Muscle layer of colon (tissue), 2 donors: Measurements from ENCODE around the gene COL15A1.

Source experiments
- H3K27ac ChIP-seq: one replicate; pipeline ENCODE4 v1.7.0; 2013; ENCODE audit warnings: low read depth, mild to moderate bottlenecking, low read length, moderate library complexity
- H3K27me3 ChIP-seq, 2 donors: one replicate each; pipeline ENCODE4 v1.7.0; 2013; ENCODE audit warnings: low read length in 2 of 2, mild to moderate bottlenecking in 2 of 2; ENCODE audit not compliant: insufficient read depth in 2 of 2, control insufficient read depth in 1 of 2
- H3K36me3 ChIP-seq: one replicate; pipeline ENCODE4 v1.7.0; 2013; ENCODE audit warnings: mild to moderate bottlenecking, low read length; ENCODE audit not compliant: insufficient read depth
- H3K4me1 ChIP-seq: one replicate; pipeline ENCODE4 v1.7.0; 2013; ENCODE audit warnings: mild to moderate bottlenecking, low read length; ENCODE audit not compliant: insufficient read depth
- H3K4me3 ChIP-seq, 2 donors: one replicate each; pipeline ENCODE4 v1.7.0; 2013; ENCODE audit warnings: low read length in 2 of 2, low read depth in 1 of 2, mild to moderate bottlenecking in 1 of 2, moderate library complexity in 1 of 2
- H3K9ac ChIP-seq: one replicate; pipeline ENCODE4 v1.7.0; 2013; ENCODE audit warnings: low read length
- H3K9me3 ChIP-seq: one replicate; pipeline ENCODE4 v1.7.0; 2013; ENCODE audit warnings: mild to moderate bottlenecking, low read length
- donor health status: abdominal sarcoma.
- donor health status: Adenocarcinoma of cecum.

The COL15A1 gene

DNA sequence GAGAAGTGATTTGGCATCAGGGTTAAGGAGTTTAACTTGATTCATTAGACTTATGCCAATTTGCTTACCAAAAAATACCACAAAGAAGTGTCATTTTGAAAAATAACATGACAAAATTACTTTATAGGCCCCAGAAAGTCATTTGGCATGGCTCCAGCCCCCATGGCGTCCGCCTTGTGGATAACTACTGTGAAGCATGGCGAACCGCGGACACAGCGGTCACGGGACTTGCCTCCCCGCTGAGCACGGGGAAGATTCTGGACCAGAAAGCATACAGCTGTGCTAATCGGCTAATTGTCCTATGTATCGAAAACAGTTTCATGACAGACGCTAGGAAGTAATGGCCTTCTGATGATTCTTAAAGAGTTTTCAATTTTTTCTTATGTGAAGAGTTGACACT is 125.8 kb downstream of the COL15A1 start:
- Histone ChIP-seq H3K27me3 (no peaks in the 10 kb centered on the region), H3K9me3 (no peaks in the 10 kb centered on the region), H3K36me3 (peaks cover 39% of the 10 kb centered on the region), H3K4me1 (peaks cover 8% of the 10 kb centered on the region), H3K27ac (no peak overlapping the region), H3K4me3 (no peak overlapping the region), H3K9ac (no peak overlapping the region)

DNA sequence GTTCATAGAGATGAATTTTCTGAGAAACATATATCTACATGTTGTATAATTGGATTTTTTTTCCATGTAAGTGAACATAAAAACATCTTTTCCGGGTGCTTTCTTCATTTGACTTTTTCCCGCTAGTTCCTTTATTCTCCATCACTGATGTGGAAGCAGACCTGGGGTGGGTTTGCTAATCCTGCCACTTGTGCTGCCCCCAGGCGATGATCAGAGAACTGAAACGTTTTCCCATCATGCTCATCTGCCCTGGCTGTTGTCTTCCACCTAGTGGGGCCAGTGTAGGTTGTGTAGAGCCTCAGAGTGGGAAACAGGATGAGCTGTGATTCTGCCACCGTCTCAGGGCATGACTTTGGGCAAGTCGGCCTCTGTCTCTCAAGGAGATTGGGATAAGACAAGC is 127.0 kb downstream of the COL15A1 start:
- Histone ChIP-seq H3K9me3 (no peaks in the 10 kb centered on the region), H3K27ac (no peak overlapping the region), H3K27me3 (no peaks in the 10 kb centered on the region), H3K9ac (no peak overlapping the region), H3K36me3 (peaks cover 36% of the 10 kb centered on the region), H3K4me1 (peaks cover 14% of the 10 kb centered on the region), H3K4me3 (no peak overlapping the region)

DNA sequence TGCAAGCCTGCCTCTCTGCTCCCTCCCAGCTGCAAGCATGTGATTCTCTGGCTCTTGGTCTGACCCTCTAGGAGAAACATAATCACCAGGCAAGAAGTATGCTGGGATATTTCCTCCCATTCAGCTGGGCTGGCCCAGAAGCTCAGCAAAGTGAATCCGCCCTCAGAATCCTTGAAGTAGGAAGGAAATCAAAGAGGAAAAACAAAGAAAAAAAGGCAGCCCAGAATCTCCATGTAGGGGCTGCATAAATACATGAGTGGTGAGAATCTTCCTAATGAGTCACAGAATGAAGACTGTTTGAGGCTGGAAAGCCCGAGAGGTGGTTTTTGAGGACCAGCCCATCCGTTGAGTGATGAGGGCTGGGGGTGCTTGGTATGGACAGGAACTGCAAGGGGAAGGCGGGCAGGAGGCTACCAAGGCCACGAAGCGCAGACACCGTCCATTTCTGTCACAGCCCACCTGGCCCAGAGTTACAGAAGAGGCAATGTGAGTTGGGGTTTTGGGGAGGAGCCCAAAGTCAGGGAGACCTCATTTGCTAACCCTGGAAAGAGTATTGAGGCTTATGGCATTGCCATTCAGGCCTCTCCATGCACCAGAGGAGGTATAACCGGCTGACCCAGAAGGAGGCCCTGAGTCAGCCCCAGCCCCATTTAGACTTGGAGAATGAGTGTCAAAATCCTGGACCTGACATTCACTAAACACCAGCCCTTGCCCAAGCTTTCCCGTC is 127.8 kb downstream of the COL15A1 start:
- H3K9ac ChIP-seq, result no peak overlapping the region
- no peak overlapping the region for H3K27ac ChIP-seq
- H3K4me3 ChIP-seq, result no peak overlapping the region
- peaks cover 18% of the 10 kb centered on the region for H3K4me1 ChIP-seq
- H3K9me3 ChIP-seq, result no peaks in the 10 kb centered on the region
- peaks cover 36% of the 10 kb centered on the region for H3K36me3 ChIP-seq
- no peaks in the 10 kb centered on the region for H3K27me3 ChIP-seq

DNA sequence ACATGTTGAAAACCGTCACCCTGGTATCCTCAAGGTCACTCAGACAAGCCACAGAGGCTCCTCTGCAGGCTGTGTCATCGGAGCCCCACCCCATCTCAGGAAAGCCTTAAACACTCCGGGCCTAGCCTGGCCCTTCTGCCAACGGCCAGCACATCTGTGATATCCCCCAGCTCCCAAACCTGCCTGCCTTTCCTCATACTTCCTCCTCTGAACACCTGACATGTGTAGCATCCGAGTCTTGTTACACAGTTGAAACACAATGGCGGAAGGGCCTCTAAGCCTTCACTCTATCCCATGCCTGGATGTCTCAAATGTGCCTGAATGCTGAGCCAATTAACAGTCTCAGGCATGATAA is 128.3 kb downstream of the COL15A1 start:
- peaks cover 23% of the 10 kb centered on the region for H3K4me1 ChIP-seq
- H3K9me3 ChIP-seq, result no peaks in the 10 kb centered on the region
- H3K27ac ChIP-seq, result no peak overlapping the region

DNA sequence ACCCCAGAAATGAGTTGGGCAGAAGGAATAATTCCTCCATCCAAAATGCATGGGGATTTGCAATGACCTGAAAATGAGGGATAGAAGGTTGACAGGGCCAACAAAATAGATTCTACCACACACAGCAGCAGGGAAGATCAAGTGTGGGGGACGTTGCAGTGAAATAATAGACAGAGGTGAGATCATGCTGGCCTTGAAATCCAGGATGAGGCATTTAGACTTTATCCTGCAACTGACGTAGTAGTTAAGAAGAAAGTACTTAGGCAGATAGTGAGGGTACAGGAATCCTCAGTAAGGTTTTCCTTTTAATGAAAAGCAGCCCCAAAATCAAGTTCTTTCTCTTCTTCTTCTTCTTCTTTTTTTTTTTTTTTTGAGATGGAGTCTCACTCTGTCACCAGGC is 129.6 kb downstream of the COL15A1 start:
- no peak overlapping the region for H3K27ac ChIP-seq
- H3K4me3 ChIP-seq, result no peak overlapping the region
- no peaks in the 10 kb centered on the region for H3K9me3 ChIP-seq
- H3K4me1 ChIP-seq, result peaks cover 27% of the 10 kb centered on the region
- H3K9ac ChIP-seq, result no peak overlapping the region
- no peaks in the 10 kb centered on the region for H3K27me3 ChIP-seq
- peaks cover 22% of the 10 kb centered on the region for H3K36me3 ChIP-seq

More for the DNA sequence above, 128.3 kb downstream of the COL15A1 start:
- H3K27me3 ChIP-seq, result no peaks in the 10 kb centered on the region
- H3K36me3 ChIP-seq, result peaks cover 30% of the 10 kb centered on the region
- H3K9ac ChIP-seq, result no peak overlapping the region
- H3K4me3 ChIP-seq, result no peak overlapping the region

DNA sequence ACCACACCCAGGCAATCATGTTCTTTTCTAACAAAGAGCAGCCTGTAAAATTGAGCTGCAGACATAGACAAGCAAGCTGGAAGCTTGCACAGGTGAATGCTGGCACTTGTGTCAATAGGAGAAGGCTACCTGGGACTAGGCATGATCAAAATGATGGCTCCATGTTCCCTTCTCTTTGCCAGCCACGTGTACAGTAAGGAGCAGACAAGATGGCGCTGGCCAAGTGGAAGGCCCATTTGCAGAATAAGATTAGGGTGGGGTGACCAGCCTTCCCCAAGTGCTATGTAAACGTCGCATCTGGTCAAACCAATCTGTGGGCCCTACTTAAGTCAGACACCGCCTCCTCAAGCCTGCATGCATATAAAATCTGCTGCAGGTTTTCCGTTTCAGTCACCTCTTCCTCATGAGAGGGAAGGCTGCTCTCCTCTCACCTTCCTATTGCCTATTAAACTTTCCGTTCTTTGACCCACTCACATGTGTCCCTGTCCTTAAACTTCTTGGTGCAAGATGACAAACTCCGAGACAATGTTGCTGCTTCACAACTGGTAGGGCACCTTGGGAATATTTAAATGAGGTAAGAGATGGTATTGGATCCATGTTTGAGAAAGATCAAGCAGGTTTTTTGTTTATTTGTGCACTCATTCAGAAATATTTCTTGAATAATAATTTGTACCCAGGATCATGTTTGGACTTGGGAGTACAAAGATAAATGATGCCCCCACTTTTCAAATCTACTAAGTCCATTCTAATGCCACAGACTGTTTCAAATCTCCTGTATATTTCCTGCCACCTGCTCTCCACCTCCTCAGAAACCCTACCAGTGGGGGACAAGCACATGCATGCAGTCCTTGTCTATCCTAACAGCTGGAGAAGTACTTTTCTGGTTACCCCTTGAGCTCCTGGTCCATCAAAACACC is 130.5 kb downstream of the COL15A1 start:
- Histone ChIP-seq H3K4me1 (peaks cover 27% of the 10 kb centered on the region), H3K27ac (no peak overlapping the region), H3K9me3 (no peaks in the 10 kb centered on the region), H3K9ac (no peak overlapping the region), H3K36me3 (peaks cover 13% of the 10 kb centered on the region), H3K27me3 (no peaks in the 10 kb centered on the region), H3K4me3 (no peak overlapping the region)

DNA sequence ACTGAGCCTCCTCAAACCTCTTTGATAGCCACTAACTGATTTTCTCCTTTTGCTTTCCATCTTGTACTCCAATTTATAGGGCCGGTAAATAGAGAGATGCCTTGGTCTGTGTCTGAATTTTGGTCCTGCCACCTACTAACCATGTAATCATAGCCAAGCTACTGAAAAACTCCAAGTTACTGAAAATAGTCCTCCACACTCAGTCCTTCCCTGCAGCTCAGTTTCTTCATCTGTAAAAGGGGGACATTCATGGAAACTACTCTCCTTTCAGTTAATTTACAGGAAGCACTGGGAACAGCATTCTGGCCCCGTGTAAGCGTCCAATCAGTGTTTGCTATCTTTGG is 131.2 kb downstream of the COL15A1 start:
- Histone ChIP-seq H3K27ac (no peak overlapping the region), H3K9me3 (no peaks in the 10 kb centered on the region), H3K27me3 (no peaks in the 10 kb centered on the region), H3K36me3 (peaks cover 6% of the 10 kb centered on the region), H3K4me3 (no peak overlapping the region), H3K9ac (no peak overlapping the region), H3K4me1 (peaks cover 27% of the 10 kb centered on the region)

DNA sequence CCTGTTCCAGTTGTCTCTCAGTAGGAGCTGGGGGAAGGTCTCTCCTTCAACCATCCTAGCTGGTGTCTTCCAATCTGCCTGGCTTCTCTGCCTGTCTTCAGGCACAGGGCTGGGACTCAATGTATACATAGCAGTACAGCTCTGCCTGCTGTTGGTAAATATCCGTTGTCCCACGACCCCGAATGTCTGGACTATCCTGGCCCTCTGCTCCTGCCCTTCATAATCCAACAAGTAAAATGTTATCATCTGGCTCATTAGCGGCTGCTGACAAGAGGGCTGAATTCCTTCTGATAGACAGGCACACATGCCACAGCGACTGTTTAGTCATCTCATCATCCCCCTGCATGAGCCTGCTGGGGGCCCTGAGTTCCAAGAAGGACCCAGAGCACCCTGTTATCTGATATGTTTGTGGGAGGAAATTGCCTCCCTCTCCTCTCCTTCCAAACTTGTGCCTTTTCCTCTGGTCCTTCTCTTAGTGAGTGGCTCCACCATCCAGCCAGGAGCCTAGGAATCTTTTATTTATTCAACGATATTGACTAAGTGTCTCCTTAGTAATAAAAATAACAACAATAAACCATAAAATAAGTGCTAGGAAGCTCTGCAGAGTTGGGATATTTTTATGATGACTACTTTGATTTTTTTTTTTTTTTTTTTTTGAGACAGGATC is 131.7 kb downstream of the COL15A1 start:
- Histone ChIP-seq H3K27me3 (no peaks in the 10 kb centered on the region), H3K4me3 (no peak overlapping the region), H3K36me3 (peaks cover 5% of the 10 kb centered on the region), H3K4me1 (peaks cover 27% of the 10 kb centered on the region), H3K9me3 (no peaks in the 10 kb centered on the region), H3K9ac (no peak overlapping the region), H3K27ac (no peak overlapping the region)

DNA sequence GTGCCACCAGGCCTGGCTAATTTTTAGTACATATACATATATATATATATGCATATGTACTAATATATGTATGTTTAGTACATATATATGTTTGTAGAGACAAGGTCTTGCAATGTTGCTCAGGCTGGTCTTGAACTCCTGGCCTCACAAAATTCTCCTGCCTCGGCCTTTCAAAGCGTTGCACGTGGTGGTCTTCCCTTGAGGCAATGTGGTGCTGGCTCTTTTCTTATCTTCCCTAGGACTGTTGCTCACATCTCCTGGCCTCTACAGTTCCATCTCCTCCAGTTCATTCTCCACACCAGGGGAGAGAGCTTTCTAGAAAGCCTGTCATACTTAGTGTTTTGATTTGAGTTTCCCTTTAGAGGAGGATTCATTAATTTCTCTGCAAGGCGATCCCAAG is 132.3 kb downstream of the COL15A1 start:
- Histone ChIP-seq H3K27me3 (no peaks in the 10 kb centered on the region), H3K9me3 (no peaks in the 10 kb centered on the region), H3K4me1 (peaks cover 22% of the 10 kb centered on the region), H3K9ac (no peak overlapping the region), H3K4me3 (no peak overlapping the region), H3K27ac (no peak overlapping the region), H3K36me3 (no peaks in the 10 kb centered on the region)

DNA sequence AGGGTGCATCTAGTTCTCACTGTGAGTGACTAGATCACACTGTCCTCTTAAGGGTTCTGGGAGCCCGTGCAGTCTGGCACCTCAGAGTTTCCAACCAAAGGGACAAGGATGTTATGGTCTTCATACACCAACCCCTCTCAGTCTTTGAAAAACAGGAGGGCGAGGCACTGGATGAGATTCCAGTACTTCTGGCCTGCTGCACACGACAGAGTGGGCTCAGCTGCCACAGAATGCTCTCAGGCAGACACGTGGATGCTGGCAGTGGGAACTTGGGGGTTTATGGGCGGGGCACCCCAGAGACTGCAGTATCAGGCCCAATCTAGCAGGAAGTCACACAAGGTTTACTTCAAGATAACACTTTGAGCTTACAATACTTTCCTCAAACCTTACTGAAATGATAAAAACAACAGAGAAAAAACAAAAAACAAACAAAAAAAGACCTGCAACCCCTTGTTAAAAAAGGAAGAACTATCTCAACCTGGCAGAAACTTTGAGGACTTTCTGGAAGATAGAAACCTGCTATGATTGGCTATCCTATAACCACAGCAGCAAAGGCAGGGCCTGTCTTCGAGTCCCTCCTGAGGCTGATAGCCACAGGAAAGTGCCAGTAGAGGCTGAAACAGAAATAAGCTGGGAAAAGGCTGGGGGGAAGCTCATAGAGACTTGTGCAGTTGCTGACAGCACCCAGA is 132.9 kb downstream of the COL15A1 start:
- H3K27ac ChIP-seq, result no peak overlapping the region
- H3K4me1 ChIP-seq, result peaks cover 19% of the 10 kb centered on the region

DNA sequence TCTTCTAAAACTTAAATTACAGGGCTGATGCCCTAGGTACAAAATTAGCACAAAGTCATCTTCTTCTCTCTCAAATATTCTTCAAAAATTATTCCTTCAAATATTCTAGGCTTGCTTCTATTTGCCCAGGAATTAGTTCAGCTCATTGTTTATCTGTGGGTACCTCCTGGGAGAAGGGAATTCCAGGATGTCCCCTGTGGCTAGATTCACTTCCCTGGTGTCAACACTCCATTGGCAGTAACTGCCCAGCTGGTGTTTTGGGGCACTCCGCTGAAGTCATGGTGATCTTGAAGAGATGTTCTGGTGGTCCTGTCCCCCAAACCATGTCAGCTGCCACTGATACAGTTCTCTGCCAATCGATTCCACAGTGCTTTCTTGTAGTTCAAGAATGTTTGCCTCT is 135.0 kb downstream of the COL15A1 start:
- Histone ChIP-seq H3K4me3 (no peak overlapping the region), H3K27me3 (no peaks in the 10 kb centered on the region), H3K36me3 (no peaks in the 10 kb centered on the region), H3K4me1 (peaks cover 19% of the 10 kb centered on the region), H3K27ac (no peak overlapping the region), H3K9ac (no peak overlapping the region), H3K9me3 (no peaks in the 10 kb centered on the region)

More for the DNA sequence above, 132.9 kb downstream of the COL15A1 start:
- Histone ChIP-seq H3K4me3 (no peak overlapping the region), H3K9me3 (no peaks in the 10 kb centered on the region), H3K9ac (no peak overlapping the region), H3K36me3 (no peaks in the 10 kb centered on the region), H3K27me3 (no peaks in the 10 kb centered on the region)
